HG03139 (cell line): ENCODE measurements around the gene GSDME.

Experiments
- ATAC-seq: cut with Tn5 transposase; IDR thresholded peaks from one replicate; pipeline ENCODE4 v1.9.1; 2021; ENCODE audit not compliant: unreplicated experiment

The GSDME gene

GRCh38 chr7:24706211-24707170 lies 50.8 kb downstream of the GSDME start:
- ATAC-seq = no peak

- no peak for ATAC-seq
Observed at GRCh38 chr7:24705461-24705954, 51.8 kb downstream of the GSDME start.

GRCh38 chr7:24704311-24704710 lies 53.0 kb downstream of the GSDME start:
- no peak for ATAC-seq

- no peak for ATAC-seq
Observed at GRCh38 chr7:24703296-24703695, 54.0 kb downstream of the GSDME start.

- ATAC-seq = no peak
Observed at GRCh38 chr7:24702755-24703154, 54.5 kb downstream of the GSDME start.

- ATAC-seq = no peak
Observed at GRCh38 chr7:24701261-24702235, 55.7 kb downstream of the GSDME start.

DNA sequence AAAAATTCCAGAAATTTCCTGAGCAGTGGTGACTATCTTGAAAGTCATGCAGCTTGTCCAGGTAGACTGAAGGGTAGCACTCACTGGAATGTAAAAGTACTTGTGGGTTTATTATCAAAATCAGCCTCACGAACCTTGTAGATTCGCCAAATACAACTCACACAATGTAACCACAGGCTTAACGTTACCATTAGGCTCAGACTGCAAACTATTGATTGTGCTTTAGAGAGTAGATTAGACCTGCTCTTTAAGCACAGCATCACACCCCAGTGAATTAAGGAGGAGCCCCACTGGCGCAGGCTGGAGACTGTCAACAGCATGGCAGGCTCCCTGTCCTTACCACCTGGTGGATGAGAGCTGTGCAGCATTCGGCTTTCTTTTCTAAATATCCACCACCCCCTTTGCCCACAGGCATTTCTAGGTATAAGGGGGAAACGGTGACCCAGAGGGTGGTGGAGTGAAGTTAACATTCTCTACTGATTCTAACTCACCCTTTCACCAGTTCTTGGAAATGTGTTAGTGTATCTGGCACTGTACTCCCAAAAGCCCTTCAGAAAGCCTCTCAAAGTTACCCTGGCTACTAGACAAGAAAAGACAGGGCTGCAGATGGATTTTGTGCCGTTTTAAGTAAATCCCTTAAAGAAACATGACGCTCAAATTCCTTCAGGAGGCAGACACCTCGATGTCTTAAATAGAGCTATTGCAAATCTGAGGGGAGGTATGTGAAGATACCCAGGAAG lies 56.6 kb downstream of the GSDME start:
- ATAC-seq = no peak

DNA sequence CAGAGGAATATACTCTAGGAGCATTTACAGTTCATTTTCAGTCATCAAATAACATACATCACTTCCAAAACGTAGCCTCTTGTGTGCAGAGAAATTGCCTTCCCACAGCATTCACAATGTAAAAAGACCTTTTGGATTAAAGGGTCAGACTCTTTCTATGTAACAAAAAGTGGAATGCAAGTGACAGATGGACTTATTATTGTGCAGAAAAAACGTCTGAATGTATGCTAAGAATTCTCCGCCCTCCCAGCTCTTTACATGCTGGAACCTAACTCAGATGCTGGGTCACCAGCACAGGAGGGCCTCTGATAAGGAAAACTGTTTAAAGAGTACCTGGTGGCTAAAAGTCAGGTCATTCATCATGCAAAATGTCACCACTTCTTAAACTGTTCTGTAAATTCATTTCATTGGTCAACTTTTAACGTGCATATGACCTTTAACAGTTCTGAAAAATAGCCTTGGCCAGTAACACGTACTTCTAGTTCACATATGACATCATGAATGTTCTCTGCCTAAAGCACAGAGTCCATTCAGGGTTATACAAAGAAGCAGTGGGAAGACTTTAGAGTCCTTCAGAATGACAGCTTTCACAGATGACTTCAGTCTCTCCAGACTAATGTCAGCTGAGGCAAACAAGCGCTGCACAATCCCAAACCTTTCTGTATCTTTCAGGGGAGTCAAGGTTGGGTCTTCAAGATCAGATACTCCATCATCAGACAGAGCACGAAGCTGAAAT lies 58.6 kb downstream of the GSDME start:
- ATAC-seq = no peak

DNA sequence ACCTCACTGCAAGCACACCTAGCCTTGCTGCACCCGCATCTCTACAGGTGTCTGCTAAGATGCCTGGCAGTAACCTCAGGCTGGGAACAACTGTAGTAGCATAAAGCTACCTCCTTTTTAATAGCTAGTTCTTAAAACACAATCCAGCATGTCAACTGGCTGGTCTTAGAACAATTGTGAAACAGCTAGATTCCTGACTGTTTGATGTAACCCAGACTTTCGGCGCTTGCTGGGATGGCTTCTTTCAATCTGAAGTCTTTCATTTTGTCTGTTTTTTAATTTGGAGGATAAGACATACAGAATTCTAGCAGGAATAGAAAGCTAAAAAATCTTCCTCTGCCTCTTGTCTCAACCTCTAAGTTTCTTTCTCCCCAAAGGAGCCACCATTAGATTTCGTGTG lies 59.8 kb downstream of the GSDME start:
- ATAC-seq = no peak

- no peak for ATAC-seq
Observed at GRCh38 chr7:24692592-24692991, 64.7 kb downstream of the GSDME start.

DNA sequence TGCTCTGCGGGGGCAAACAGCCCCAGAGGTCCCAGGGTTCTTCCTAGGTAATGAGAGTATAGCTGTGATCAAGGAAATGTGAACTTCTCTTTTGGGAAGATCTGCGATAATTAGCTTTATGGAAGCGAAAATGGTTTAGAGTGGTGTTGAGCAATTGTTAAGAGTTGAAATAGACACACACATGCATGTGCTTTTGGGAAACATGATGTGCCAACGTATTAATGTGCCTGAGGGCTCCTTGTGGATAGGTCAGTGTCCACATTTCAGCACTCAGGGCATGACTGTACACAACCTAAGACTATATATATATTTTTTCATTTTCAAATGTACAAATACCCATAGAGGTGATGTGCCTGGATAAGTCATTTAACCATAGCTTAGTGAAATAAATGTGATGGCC lies 67.0 kb downstream of the GSDME start:
- ATAC-seq = no peak

DNA sequence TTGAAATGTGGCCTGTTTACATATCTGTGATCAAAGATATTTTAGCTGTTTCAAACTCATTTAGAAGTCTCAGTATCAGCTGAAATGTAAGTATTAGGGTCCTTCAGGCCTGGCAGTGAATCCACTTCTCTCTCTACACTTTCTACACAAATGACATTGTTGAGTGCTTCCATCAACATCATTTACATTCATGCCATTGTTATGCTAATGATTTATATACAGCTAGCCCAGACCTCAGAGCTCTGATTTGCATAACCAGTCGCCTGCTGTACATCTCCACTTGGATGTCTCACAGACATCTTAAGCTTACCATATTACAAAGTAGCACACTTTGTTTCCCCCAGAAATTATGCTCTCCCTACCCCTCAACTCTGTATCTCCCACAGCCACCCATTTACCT lies 71.6 kb downstream of the GSDME start:
- no peak for ATAC-seq

DNA sequence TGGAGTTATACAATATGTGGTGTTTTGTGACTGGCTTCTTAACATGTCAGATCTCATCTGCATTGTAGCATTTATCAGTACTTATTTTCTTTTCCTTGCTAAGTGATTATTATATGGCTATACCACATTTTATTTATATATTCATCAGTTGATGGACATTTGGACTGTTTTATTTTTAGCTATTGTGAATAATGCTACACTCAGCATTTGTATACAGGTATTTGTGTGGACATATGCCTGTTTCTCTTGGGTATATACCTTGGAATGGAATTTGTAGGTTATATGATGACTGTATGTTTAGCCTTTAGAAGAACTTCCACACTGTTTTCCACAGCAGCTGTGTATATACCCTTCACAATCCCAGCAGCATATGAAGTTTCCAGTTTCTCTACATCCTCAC lies 86.5 kb downstream of the GSDME start:
- ATAC-seq = no peak

GRCh38 chr7:24669971-24670591 lies 87.2 kb downstream of the GSDME start:
- no peak for ATAC-seq

GRCh38 chr7:24668927-24669635 lies 88.2 kb downstream of the GSDME start:
- no peak for ATAC-seq

GRCh38 chr7:24665564-24666294 lies 91.5 kb downstream of the GSDME start:
- ATAC-seq = peak; percentile 63

- ATAC-seq = no peak
Observed at GRCh38 chr7:24660546-24660945, 96.7 kb downstream of the GSDME start.

DNA sequence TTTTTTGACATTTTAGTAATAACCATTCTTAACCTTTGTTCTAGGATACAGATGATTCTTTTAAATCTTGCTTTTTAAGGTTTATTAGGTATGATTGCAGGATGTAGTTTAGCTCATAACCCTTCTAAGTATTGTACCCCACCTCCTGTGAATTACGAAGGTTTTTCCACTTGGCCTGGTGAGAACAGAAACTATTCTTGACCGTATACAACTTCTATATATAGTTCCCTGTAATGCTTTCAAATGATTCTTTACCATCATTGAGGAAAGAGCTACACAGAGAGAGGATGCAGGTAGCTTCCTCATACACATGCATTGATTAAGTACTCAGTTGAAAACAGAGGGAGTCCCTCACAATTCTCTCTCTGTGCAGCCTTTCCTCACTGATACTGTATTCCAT lies 97.8 kb downstream of the GSDME start:
- ATAC-seq = peak; percentile 69
